ENCODE data around the gene JUND. TPM values are rescaled to one million over a fixed set of nuclear protein-coding genes. Genes with fewer than 3 reads are reported as not detected.

The JUND gene
- total RNA-seq, 1 experiment from 2014 or later, result 221 TPM

DNA sequence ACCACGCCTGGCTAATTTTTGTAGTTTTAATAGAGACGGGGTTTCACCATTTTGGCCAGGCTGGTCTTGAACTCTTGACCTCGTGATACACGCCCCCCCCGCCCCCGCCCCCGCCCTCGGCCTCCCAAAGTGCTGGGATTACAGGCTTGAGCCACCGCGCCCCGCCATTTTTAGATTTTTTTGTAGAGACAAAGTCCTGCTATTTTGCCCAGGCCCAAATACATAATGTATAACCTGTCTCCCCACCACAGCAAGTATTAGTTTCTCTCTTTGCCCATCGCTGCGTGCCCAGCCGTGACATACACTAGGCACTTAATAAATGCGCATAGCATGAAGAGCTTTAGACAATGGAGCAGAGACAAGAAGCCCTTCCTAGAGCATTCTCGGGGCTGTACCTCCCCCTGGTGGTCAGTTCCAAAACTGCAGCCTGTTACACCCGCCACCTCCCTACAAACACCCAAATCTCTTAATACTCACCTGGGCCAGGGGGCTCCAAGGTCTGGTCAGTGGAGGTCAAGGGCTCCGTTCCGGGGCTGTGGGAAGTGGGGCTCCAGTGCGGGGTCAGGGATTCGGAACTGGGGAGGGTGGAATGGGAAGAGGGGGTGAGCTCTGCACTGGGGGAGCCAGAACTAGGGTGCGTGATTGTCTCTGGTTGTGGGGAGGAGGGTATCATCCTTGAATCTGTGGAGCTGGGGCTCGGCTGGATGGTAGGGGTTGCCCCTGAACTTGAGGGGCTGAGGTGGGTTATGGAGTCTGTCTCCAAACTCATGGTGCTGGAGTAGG is 29.6 kb downstream of the JUND start:
- CTCF ChIA-PET, result interaction anchor here (0.5 to 7.0 kb wide), 15 partner anchors 21 to 313 kb away, joined by 3 to 106 read pairs (median 4); partner anchors contain the start of genes IQCN, LSM4, MPV17L2 and RAB3A
- Histone ChIP-seq H3K27ac (ENCODE audit: low read depth, low read length) (no peak overlapping the region), H3K4me3 (replicated peaks in 1 of 2; ENCODE audit: low read depth in 1 of 2, low read length in 2 of 2) (no peak overlapping the region), H3K9me3 (ENCODE audit: control insufficient read depth in 1 of 2, insufficient read depth in 1 of 2, low read depth in 1 of 2, low read length in 2 of 2) (no peaks in the 10 kb centered on the region), H3K9me2 (ENCODE audit: insufficient read depth) (no peaks in the 10 kb centered on the region), H2AFZ (ENCODE audit: low read depth, low read length, poor library complexity, severe bottlenecking) (peak overlapping the region; percentile 87), H3K4me2 (ENCODE audit: low read length) (peak overlapping the region; percentile 65), H3K4me1 (ENCODE audit: control insufficient read depth in 1 of 2, insufficient read depth in 2 of 2, low read length in 2 of 2) (peaks cover 0 to 28% of the 10 kb centered on the region in 2 experiments; a peak in 2 of 4 replicates), H4K20me1 (ENCODE audit: insufficient read depth) (no peaks in the 10 kb centered on the region), H3K9ac (ENCODE audit: low read length) (no peak overlapping the region; the same call in 1 of the 2 replicates), H3K36me3 (ENCODE audit: control insufficient read depth in 1 of 2, insufficient read depth in 2 of 2, low read length in 2 of 2) (no peaks in the 10 kb centered on the region), H3K27me3 (ENCODE audit: insufficient read depth, low read length) (no peaks in the 10 kb centered on the region), H3K79me2 (ENCODE audit: insufficient read depth, low read length) (no peaks in the 10 kb centered on the region)
- RAD21 ChIA-PET (ENCODE audit: low non-redundant PET in 1 of 2, low total read pairs in 2 of 2, uncharacterized antibody in 2 of 2, unreplicated experiment in 2 of 2), result interaction anchor here (0.6 to 2.0 kb wide), 7 partner anchors 28 to 157 kb away, joined by 3 to 11 read pairs (median 6); partner anchors contain the start of gene RAB3A (in 1 of the 2)
- POLR2A ChIA-PET, result interaction anchor here (1.0 kb wide), 2 partner anchors 60 to 94 kb away, joined by 3 read pairs; no protein-coding TSS in a partner anchor
- no TSS peak for BruUV-seq (replicated peaks)
- peak; percentile 74 for DNase-seq (ENCODE audit: low read depth, low spot score)
- TF ChIP-seq, protein P1, sequence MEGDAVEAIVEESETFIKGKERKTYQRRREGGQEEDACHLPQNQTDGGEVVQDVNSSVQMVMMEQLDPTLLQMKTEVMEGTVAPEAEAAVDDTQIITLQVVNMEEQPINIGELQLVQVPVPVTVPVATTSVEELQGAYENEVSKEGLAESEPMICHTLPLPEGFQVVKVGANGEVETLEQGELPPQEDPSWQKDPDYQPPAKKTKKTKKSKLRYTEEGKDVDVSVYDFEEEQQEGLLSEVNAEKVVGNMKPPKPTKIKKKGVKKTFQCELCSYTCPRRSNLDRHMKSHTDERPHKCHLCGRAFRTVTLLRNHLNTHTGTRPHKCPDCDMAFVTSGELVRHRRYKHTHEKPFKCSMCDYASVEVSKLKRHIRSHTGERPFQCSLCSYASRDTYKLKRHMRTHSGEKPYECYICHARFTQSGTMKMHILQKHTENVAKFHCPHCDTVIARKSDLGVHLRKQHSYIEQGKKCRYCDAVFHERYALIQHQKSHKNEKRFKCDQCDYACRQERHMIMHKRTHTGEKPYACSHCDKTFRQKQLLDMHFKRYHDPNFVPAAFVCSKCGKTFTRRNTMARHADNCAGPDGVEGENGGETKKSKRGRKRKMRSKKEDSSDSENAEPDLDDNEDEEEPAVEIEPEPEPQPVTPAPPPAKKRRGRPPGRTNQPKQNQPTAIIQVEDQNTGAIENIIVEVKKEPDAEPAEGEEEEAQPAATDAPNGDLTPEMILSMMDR (IDR thresholded peaks at IDR 0.05 in 2 of 3, conservative IDR thresholded peaks at IDR 0.05 in 1 of 3; ENCODE audit: borderline replicate concordance in 1 of 3, insufficient read depth in 1 of 3, low read depth in 2 of 3, low read length in 2 of 3), result peak; percentile 91 to 99 (median 92)
- TF ChIP-seq EZH2phosphoT487 (IDR thresholded peaks at IDR 0.05; ENCODE audit: borderline replicate concordance) (no peak), CBX3 (IDR thresholded peaks at IDR 0.05; ENCODE audit: low read depth) (0 out of 2 replicates have a peak, but pooled peaks have one; percentile 41), RAD21 (IDR thresholded peaks at IDR 0.05; ENCODE audit: low read depth) (peak; percentile 99)
- intact Hi-C loops (cut with micrococcal nuclease), result loop anchor here (1.0 to 10.0 kb wide), 4 partner anchors 43 to 317 kb away; partner anchors contain the start of gene CCDC124
- peak; percentile 84 for ATAC-seq

Data from HCT116 (cell line).